Stimulated activated CD8-positive, alpha-beta memory T cell treated with anti-CD3 and anti-CD28 coated beads, Interleukin-2, amount 100 ng/mL, for 1 hour (primary cell): Measurements from ENCODE around the gene TREM1.
"Not testable (repeated sequence)": the region's sequence is repeated elsewhere in the genome, so short reads cannot be mapped to it uniquely, and the experiment has no call there.

Experiments
- DNase-seq, 2 donors: peaks; one replicate each; pipeline ENCODE4 v3.0.0-alpha.2; 2020; ENCODE audit warnings: low read depth in 2 of 2

Gene TREM1

DNA sequence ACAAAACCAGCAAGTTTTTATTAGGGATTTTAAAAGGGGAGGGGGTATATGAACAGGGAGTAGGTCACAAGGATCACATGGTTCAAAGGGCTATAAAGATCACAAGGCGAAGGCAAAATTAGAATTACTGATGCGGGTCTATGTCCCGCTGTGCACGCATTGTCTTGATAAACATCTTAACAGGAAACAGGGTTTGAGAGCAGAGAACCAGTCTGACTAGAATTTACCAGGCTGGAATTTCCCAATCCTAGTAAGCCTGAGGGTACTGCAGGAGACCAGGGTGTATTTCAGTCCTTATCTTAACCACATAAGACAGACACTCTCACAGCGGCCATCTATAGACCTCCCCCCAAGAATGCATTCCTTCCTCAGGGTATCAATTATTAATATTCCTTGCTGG, 10.8 kb upstream of the TREM1 start:
- DNase-seq, result not testable (repeated sequence)

DNA sequence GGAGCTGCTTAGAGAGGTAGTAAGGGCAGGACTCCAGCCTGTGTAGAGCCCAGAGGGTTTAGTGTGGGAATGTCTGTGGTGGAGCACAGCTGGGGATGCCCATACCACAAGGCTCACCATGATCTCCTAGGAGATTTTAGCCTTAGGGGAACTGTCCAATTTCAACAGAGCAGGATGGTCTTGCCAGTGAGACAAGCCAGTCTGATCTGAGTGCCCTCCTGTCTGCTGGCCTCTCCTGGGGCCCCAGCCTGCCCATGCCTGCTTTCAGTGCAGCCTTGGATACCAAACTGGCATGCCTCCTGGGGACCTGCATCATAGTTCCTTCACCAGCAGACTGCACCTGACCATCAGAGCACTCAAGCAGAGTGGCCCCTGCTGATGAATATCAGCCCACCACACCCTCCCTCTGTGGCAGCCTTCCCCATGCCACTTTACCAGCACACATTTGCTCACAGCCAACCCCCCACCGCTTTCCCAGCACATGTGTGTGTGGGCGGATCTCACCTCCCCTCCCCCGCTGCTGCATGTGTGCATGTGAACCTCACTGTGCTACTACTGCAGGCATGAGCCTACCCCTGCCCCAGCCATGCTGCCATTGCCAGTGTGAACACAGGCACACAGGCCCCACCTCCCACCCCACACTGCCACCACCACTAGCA, 7.9 kb upstream of the TREM1 start:
- no peak for DNase-seq

DNA sequence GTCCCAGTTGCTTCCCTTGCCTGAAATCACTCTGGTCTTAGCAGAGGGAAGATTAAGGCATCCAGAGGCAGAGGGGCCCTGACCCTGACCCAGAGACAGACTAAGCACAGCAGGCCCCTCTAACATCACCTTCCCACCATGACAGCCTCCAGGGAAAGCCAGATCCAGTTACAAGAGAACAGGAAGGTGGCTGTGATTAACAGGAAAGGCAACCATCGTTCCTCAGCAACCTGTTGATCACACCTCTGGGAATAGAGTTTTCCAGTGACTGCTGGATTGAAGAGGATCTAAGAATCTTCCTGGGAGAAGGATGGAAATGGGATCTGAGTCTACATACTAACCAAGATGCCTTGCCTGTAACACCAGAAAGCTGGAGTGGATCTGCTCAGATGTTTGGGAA, 5.2 kb upstream of the TREM1 start:
- no peak for DNase-seq

DNA sequence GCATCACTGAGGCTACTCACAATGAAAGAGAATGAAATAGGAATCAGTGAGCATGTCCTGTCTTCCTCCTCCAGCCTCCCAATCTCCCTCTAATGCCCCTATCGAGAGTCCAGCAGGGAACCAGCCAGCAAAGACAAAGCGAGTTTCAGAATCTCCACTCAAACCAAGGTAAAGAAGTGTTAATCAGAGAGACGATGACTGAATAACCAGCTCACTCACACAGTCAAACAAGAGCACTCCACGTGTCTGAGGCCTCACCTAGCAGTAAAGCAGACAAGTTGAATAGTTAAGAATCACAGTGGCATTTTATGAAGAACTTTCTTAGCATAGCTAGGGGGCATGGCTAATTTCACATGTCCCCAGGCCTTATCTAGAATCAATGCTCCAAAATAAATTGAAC, 3.3 kb upstream of the TREM1 start:
- DNase-seq, result no peak

DNA sequence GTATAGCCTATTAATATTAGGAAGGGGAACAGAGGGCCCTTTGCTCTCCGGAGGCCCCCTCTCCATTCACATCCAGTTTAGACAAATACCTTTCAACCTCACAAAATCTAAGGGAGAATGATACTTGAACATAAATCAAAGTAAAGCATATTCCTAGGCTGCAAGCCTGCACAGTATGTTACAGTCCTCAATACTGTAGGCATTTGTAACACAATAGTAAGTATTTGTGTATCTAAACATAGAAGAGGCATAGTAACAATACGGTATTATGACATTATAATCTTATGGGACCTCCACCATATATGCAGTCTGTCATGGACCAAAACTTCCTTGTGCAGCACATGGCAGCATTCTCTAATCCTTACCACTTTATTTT, 2.3 kb upstream of the TREM1 start:
- no peak for DNase-seq

DNA sequence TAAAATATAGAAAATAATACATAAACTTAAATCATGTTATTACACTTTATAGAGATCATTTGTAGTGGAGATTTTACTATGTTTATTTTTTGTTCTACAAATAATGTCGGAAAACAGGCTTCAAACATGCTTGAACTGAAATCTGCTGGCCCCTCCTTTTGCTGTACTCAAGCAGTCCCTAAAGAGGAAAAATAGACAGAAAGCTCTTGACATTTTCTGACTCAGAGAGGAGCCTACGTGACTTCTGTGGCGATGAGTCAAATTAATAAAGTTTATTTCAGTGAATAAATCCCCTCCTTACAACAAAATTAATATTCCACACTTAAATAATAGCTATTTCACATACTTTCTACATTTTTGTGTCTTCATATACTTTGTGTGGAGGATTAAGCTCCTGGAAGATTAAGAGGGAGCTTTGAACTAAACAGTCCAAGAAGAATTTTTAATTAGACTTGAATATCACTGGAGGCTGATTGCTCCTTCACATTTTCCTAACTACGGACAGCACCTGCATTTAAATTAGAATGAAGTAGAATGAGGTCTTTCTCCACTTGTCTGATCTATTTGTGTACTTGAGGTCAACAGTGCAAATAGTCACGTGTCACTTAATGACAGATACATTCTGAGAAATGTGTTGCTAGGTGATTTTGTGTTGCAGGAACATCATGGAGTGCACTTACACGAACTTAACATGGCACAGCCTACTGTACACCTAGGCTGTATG, 1.7 kb upstream of the TREM1 start:
- no peak for DNase-seq

DNA sequence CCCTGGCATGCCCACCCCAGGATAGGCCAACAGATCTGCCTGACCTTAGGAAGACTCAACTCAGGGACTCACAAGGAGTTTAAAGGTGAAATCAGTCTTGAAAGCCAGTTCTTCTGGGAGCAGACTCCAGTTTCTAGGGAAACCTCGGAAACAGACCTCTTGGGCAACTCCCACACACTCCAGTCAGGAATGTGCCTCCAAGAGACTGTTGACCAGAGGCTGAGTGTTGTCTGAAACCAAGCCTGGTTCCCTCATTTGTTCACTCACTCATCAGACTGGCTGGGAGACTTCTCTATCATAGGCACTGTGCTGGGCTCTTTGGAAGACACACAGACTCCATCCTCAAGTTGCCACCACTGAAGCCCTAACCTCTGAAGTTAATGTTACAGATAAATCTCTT, 1.8 kb downstream of the TREM1 start:
- no peak for DNase-seq

DNA sequence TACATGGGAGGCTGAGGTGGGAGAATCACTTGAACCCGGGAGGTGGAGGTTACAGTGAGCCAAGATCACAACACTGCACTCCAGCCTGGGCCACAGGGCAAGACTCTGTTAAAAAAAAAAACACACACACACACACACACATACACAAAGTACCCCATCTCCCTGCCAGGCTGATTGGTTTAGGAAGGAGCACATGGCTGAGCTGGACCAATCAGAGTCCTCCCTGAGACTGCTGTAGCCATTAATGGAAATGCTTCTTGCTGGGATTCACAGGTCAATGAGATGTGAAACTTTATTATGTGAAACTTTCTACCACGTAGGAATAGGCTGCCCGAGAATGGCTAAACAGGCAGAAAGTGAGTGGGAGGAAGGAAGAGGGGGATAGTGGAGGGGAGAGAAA, 2.9 kb downstream of the TREM1 start:
- no peak for DNase-seq

DNA sequence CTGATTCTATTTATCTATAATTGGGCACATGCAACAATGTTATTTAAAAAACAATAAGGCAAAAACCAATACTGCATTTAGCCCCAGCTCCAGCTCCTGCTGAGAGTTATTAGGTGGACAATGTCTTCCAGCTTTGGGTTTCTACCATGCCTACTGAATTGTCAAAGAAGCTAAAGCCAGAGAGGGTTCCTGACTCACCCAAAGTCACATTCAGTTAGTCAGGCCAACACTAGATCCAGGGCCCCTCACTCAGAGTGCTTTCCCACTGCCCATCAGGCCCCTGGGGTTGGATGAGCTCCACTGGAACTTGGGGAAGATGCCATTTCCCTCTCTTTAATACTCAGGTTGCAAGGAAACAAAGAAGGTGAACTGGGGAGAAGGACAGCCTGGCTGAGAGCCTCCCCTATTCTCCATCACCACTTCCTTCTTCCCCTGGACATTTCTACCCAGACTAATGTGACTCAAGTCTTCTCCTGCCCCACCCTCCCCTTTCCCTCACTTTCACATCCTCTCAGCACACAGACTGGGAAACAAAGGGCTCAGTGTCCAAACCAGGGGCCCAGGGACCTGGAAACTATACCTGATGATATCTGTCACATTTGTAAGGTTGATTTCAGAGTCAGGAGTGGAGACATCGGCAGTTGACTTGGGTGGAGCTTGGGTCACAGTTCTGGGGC, 6.0 kb downstream of the TREM1 start:
- no peak for DNase-seq

DNA sequence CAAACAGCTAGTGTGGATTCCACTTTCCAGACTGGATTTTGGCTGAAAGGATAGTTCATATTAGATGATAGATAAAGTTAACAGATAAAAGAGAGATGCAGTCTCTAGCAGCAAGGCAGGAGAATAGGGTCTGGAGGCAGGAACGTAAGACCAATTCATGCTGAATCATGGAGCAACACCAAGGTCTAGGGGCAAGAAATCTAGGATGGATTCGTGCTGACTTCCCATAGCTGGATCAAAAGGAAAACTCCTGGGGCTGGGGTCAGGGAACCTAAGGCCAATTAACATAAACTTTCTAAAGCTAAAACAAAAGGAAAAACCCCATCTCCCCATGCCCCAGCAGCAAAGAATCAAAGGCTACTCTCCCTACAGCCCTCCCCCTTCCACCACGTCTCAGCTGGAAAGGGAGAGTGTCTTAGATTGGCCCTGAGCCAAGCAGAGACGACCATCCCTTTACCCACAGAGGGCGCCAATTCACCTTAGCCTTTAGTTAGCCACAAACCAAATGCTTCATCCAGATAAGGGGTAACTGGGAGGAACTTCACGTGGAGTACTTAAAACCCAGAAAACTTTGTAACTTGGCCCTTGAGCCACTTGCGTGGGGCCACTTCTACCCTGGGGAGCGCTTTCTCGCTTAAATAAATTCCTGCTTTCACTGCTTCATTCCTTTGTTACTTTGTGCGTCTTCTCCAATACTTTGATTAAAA, 7.6 kb downstream of the TREM1 start:
- DNase-seq, result peak; percentile 18 to 43

DNA sequence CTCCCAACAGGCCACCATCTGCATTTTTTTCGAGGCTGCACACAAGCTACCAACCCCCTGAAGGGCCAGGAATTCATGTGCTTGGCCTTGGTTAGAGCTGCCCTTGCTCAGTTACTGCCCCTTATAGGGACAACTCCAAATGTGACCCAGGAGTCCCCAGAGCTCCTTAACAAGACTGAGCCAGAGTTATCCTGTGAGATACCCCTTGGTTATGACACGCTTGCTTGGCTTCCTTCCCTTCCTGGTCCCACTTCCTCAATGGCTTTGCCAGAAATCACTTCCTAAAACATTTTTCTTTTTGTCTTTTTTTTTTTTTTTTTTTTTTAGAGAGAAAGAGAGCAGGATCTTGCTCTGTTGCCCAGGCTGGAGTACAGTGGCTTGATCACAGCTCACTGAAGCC, 8.9 kb downstream of the TREM1 start:
- DNase-seq, result no peak

DNA sequence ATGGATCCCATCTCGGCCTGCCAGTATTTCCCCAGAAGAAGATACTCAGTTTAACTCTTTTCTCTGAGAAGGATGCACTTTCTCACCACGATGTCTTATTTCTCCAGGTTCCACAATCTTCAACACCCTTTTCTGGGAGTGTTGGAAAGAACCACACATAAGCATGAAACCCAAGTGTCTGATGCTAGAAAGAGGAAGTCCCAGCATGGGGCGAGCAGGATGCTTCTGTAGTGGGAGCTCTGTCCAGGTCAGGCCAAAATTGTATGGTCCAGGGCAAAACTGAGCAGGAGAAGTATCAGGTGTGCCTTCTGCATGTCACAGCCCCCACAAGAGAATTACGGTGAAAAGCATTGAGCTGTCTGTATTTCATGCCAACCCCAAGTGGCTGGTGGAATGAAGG, 11.0 kb downstream of the TREM1 start:
- DNase-seq, result no peak

DNA sequence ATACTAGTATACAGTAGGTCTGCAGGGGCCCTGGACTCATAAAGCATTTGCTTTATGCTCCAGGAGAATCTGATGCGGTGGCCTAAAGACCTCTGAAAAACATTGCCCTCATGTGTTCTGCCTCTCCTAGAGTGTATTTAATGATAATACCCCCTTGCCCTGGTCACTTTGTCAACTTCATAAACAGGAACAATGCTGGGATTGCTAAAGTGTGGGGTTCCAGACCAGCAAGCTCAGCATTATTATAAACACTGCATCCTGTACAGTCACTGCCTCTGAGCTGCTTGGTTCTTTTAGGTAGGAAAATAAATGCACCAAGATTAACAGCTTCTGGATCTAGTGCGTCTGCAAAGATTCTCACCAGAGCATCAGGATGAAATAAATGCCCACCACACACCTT, 12.2 kb downstream of the TREM1 start:
- DNase-seq, result no peak

DNA sequence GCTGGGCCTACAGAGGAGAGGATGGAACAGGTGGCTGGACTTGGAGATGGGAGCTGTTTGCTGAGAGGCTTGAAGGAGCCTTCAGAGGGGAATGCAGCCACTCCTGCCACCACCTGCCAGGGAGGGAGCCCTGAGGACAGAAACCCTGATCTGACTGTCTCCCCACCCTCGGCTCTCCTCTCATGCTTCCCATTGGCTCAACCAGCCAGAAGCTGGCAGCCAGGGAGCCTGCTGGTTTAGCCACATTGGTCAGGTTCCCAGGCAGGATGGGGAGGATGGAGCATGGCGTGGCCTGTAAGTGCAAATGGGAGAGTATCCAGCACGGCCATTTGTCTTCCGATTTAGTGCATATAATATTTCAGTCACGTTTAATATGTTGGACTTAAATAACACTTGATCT, 12.8 kb downstream of the TREM1 start:
- DNase-seq, result no peak

DNA sequence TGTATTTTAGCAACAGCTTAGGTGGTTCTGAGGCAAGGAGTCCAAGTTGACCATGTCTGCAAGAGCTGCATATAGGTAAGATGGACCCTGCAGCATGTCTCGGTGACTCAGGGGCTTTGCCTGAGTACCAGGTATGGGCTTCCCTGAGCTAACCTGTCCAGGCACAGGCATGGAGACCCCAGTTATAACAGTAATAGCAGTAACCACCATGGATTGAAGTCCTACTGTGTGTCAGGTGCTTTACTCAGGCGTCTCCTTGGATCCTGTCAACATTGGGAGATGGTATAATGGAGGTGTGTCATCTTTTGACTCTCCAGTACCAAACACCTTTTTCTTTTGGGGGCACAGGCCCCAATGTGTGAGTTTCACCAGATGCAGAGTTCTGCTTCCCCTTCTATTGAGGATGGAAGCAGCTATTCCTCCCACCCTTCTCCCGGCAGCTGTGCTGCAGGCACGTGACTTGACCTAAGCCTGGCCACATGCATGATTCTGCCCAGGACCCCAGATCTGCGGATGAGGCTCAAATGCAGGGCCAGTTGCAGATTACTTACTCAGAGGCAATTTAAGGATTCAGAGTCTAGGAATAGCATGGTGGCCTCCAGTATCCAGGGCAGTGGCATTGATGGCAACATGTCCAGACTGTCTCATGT, 13.8 kb downstream of the TREM1 start:
- no peak for DNase-seq

DNA sequence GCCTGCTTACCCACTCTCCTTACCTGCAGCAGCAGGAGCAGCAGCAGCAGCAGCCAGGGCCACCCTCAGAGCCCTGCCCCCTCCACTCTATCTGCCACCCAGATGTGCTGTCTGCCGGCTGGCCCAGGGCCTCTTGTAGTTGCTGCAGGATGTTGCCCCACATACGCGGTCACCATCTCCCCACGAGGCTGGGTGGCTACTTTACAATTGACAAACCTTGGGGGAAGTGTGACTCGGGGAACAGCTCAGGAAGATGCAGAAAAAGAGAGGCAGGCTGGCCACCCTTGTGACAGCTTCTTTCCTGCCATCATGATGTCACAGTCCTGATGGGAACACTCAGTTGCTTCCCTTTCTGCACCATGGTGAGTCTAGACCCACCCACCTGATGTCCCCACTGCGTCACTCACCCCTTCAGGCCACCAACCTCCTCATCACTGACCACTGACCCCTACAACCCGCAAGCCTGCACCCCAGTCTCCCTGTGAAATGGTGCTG, 14.5 kb downstream of the TREM1 start:
- DNase-seq, result no peak

DNA sequence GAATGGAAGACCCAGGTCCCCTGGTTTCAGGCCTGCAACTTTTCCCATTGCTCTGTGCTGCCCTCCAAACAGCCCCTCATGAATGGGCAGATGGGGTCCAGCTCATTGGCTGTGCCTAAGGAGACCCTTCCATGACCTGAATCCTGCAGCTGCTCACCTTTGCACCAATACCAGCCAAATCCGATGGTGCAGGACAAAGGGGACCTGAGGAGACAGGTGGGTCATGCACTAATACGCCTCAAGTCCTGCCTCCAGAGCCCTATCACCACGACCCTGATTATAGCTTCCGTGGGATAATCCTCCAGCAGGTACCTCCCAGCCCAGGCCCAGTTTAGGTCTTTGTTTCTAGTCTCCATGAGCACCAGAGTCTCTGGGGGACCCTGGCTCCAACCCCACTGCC, 16.8 kb downstream of the TREM1 start:
- DNase-seq, result no peak

DNA sequence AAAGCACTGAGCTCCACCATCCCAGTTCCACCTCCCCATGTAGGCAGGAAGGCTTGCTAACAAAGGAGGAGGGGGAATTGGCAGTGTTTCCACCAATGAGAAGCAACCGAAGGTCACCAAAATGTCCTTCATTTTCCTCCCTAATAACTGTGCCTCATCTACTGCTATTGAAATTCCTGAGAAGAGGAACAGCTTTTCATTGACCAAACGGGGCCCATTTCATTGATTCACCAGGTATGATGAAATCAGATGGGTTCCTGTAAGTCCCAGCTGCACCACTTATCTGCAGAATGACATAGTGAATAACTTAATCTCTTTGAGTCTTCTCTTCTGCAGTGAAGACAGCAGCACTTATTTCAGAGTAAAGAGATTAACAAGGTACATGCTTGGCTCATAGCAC, 17.3 kb downstream of the TREM1 start:
- DNase-seq, result no peak

DNA sequence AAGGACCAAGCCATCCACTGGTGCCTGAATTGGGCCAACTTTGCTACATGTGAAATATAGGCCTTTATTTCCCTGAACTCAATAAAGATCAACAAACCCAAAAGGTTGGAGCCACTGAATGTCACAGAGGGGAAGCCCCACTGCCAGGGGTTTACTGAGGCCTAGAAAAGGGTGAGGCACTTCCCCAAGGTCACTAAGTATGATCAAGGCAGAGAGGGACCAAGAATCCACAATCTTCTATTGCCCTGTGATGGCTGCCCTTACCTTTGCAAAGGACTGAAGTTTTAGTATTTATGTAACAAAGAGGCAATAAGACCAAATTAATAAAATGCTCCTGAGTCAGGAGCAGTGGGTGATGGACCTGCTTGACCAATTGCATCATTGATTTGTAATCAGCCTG, 18.0 kb downstream of the TREM1 start:
- DNase-seq, result no peak

DNA sequence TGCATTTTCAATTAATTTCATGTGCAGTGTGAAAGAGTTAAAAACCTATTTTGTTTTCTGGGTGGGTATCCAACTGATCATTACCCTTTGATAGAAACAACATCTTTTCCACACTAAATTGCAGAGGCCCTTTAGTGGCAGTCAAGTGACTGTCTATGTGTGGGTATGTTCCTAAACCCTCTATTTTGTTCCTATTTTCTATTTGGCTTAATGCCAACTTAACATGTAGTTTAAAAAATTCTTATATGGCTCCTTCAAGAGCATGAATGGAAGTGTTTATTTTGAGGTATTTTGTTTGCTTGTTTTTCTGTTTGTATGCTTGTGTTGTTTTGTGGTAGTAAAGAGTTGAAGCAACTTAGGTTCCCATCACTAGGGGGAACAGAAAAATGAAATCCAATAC, 19.9 kb downstream of the TREM1 start:
- DNase-seq, result no peak

DNA sequence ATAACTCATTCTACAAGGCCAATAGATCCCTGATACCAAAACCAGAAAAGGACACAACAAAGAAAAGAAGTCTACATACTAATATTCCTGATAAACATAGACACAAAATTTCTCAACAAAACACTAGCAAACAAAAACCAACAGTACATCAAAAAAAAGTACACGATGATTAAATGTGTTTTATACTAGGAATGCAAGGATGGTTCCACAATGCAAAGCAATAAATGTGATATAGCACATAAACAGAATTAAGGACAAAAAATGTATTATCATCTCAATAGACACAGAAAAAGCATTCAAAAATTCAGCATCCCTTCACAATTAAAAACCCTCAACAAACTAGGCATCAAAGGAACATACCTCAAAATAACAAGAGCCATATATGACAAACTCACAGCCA, 23.2 kb downstream of the TREM1 start:
- no peak for DNase-seq

DNA sequence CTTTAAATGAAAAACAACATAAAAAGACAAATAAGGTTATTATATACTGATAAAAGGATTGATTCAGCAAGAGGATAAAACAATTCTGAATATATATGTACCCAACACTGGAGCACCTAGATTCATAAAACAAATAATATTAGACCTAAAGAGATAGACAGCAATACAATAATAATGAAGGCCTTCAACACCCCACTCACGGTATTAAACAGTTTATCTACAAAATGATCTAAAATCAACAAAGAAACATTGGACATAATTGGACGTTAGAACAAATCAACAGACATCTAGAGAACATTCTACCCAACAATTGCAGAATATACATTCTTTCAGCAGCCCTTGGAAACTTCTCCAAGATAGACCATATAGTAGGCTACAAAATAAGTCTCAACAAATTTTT, 24.1 kb downstream of the TREM1 start:
- no peak for DNase-seq
